ENCODE data around the gene ABCB8. TPM values are rescaled to one million over a fixed set of nuclear protein-coding genes. Genes with fewer than 3 reads are reported as not detected.

ABCB8 gene
- total and polyA plus RNA-seq, 9 of the 15 experiments (the other 6 are each of a cell fraction or from before 2014, with no cell fraction given): 7.6 to 106 (median 36.3) TPM

GRCh38 chr7:151028131-151028947 lies at the start of gene ABCB8 (continued):
- TF ChIP-seq ZBTB40 (IDR thresholded peaks at IDR 0.05) (peak; percentile 62), ZBTB40 (CRISPR knock-in tag; IDR thresholded peaks at IDR 0.05) (no peak), ZNF316 (IDR thresholded peaks at IDR 0.05) (peak; percentile 72), ZNF384 (IDR thresholded peaks at IDR 0.05; ENCODE audit: low read depth, low read length) (peak; percentile 51; the same call in 1 of the 2 replicates), TBL1XR1 (IDR thresholded peaks at IDR 0.05; ENCODE audit: low read length in 2 of 2) (peak; percentile 85), STAT5A (IDR thresholded peaks at IDR 0.05; ENCODE audit: borderline replicate concordance, low read length) (no peak; the same call in 1 of the 2 replicates), RHOXF2B (CRISPR knock-in tag; conservative IDR thresholded peaks at IDR 0.05) (no peak), ZFP91 (CRISPR knock-in tag; IDR thresholded peaks at IDR 0.05) (peak; percentile 64; the same call in 1 of the 2 replicates), CREB3 (tag; conservative IDR thresholded peaks at IDR 0.05; ENCODE audit: low read depth) (peak; percentile 62; the same call in 1 of the 2 replicates), EHMT2 (IDR thresholded peaks at IDR 0.05) (no peak), ZNF280A (IDR thresholded peaks at IDR 0.05; ENCODE audit: low read depth, partially characterized antibody) (no peak), MIER1 (IDR thresholded peaks at IDR 0.05; ENCODE audit: low read depth) (no peak), BRD9 (IDR thresholded peaks at IDR 0.05; ENCODE audit: low read depth, partially characterized antibody) (peak; percentile 67), SNAPC5 (CRISPR knock-in tag; IDR thresholded peaks at IDR 0.05) (no peak)

Data from K562 (cell line).